Astrocyte (in vitro differentiated cells and primary cell): ENCODE results near the gene SURF4.

Source experiments
- CTCF ChIP-seq: IDR thresholded peaks from 2 replicates; pipeline ENCODE4 v1.5.1; 2011; ENCODE audit warnings: low read depth, mild to moderate bottlenecking, inconsistent platforms, low read length, moderate library complexity; ENCODE audit not compliant: insufficient read depth
- EZH2 ChIP-seq: IDR thresholded peaks from 2 replicates; pipeline ENCODE4 v1.6.1; 2012; ENCODE audit warnings: mild to moderate bottlenecking, low read length, inconsistent platforms; ENCODE audit not compliant: insufficient read depth

- TF ChIP-seq CTCF (no peak), EZH2 (no peak)
Observed at GRCh38 chr9:133321411-133321935, 54.4 kb downstream of the SURF4 start.
